GM23338 (cell line): Measurements from ENCODE around the gene ARMC9. TPM values are rescaled to one million over a fixed set of nuclear protein-coding genes. Genes with fewer than 3 reads are reported as not detected.

Experiments used
- ATAC-seq: fragments of 200-7000 bp; cut with Tn5 transposase; 3 replicates; pipeline ENCODE4 v1.9.1; 2020
- DNase-seq: peaks from one replicate; pipeline ENCODE4 v3.0.0-alpha.2; 2015; ENCODE audit warnings: low spot score
- H2AFZ ChIP-seq: fragments of 200-600 bp; sonication (generic); 2 replicates; pipeline ENCODE4 v1.8.0; 2016; ENCODE audit warnings: antibody characterized with exemption, mild to moderate bottlenecking, moderate library complexity
- H3F3A ChIP-seq: fragments of 200-600 bp; sonication (generic); replicated peaks from 2 replicates; pipeline ENCODE4 v1.8.0; 2017; ENCODE audit warnings: antibody characterized with exemption, mixed run types, low read depth
- H3K27ac ChIP-seq: fragments of 200-600 bp; sonication (generic); 2 replicates; pipeline ENCODE4 v1.6.1; 2016; ENCODE audit warnings: low read depth
- H3K27me3 ChIP-seq: fragments of 200-600 bp; sonication (generic); 2 replicates; pipeline ENCODE4 v1.8.0; 2016; ENCODE audit warnings: mild to moderate bottlenecking, mixed run types, moderate library complexity; ENCODE audit not compliant: insufficient read depth
- H3K36me3 ChIP-seq: fragments of 200-600 bp; sonication (generic); 2 replicates; pipeline ENCODE4 v1.8.0; 2016; ENCODE audit warnings: mild to moderate bottlenecking; ENCODE audit not compliant: insufficient read depth
- H3K4me1 ChIP-seq: fragments of 200-600 bp; sonication (generic); 2 replicates; pipeline ENCODE4 v1.8.0; 2016; ENCODE audit warnings: mild to moderate bottlenecking, moderate library complexity; ENCODE audit not compliant: insufficient read depth
- H3K4me2 ChIP-seq: fragments of 200-600 bp; sonication (generic); 2 replicates; pipeline ENCODE4 v1.7.1; 2017; ENCODE audit warnings: mixed run types
- H3K4me3 ChIP-seq: fragments of 200-600 bp; sonication (generic); 2 replicates; pipeline ENCODE4 v1.6.1; 2016; ENCODE audit warnings: mixed run types
- H3K79me2 ChIP-seq: fragments of 200-600 bp; sonication (generic); replicated peaks from 2 replicates; pipeline ENCODE4 v1.8.0; 2017; ENCODE audit warnings: mild to moderate bottlenecking; ENCODE audit not compliant: insufficient read depth
- H3K9me2 ChIP-seq: fragments of 200-600 bp; sonication (generic); 2 replicates; pipeline ENCODE4 v1.8.0; 2017; ENCODE audit not compliant: insufficient read depth
- H4K20me1 ChIP-seq: fragments of 200-600 bp; sonication (generic); replicated peaks from 2 replicates; pipeline ENCODE4 v1.8.0; 2017; ENCODE audit warnings: mild to moderate bottlenecking; ENCODE audit not compliant: insufficient read depth
- H3K27ac Mint-ChIP-seq: 2 replicates; pipeline ENCODE4 v1.8.0; 2020; ENCODE audit warnings: inconsistent platforms, mild to moderate bottlenecking, moderate library complexity, mixed read lengths
- H3K27me3 Mint-ChIP-seq: 3 replicates; pipeline ENCODE4 v1.8.0; 2022; ENCODE audit warnings: low read depth, mild to moderate bottlenecking, moderate library complexity, mixed read lengths, inconsistent platforms; ENCODE audit not compliant: insufficient read depth, poor library complexity
- H3K36me3 Mint-ChIP-seq: 3 replicates; pipeline ENCODE4 v1.8.0; 2021; ENCODE audit warnings: low read depth, mild to moderate bottlenecking, inconsistent platforms, moderate library complexity, mixed read lengths
- H3K4me1 Mint-ChIP-seq: 3 replicates; pipeline ENCODE4 v1.8.0; 2020; ENCODE audit warnings: mild to moderate bottlenecking, inconsistent platforms, mixed read lengths
- H3K4me3 Mint-ChIP-seq: 3 replicates; pipeline ENCODE4 v1.8.0; 2021; ENCODE audit warnings: moderate library complexity, mild to moderate bottlenecking, inconsistent platforms, mixed read lengths
- H3K9me3 Mint-ChIP-seq: 3 replicates; pipeline ENCODE4 v1.8.0; 2020; ENCODE audit warnings: moderate library complexity, mild to moderate bottlenecking, inconsistent platforms, mixed read lengths
- CREB1 ChIP-seq: fragments of 250-450 bp; sonication (Bioruptor Pico); IDR thresholded peaks from 2 replicates; pipeline ENCODE4 v1.5.0; 2020; ENCODE audit warnings: low read depth, mild to moderate bottlenecking, moderate library complexity
- EZH2 ChIP-seq: fragments of 200-600 bp; sonication (generic); IDR thresholded peaks from one replicate; pipeline ENCODE4 v1.8.0; 2017; ENCODE audit warnings: antibody characterized with exemption, mild to moderate bottlenecking, low read depth; ENCODE audit not compliant: unreplicated experiment
- EZH2phosphoT487 ChIP-seq: fragments of 200-600 bp; sonication (generic); IDR thresholded peaks from one replicate; pipeline ENCODE4 v1.8.1; 2018; ENCODE audit warnings: antibody characterized with exemption; ENCODE audit not compliant: unreplicated experiment
- JUNB ChIP-seq: IDR thresholded peaks from one replicate; pipeline ENCODE4 v1.6.1; 2016; ENCODE audit warnings: antibody characterized with exemption; ENCODE audit not compliant: unreplicated experiment
- NANOG ChIP-seq: IDR thresholded peaks from 2 replicates; pipeline ENCODE4 v1.6.1; 2016; ENCODE audit warnings: antibody characterized with exemption, borderline replicate concordance
- POLR2AphosphoS5 ChIP-seq: IDR thresholded peaks from 2 replicates; pipeline ENCODE4 v1.6.1; 2016; ENCODE audit warnings: antibody characterized with exemption, low read depth
- STAT1 ChIP-seq: IDR thresholded peaks from one replicate; pipeline ENCODE4 v1.6.1; 2016; ENCODE audit warnings: antibody characterized with exemption; ENCODE audit not compliant: unreplicated experiment
- ZNF114 ChIP-seq: fragments of 250-450 bp; sonication (Bioruptor Pico); IDR thresholded peaks from 2 replicates; pipeline ENCODE4 v1.5.0; 2020; ENCODE audit warnings: mild to moderate bottlenecking, moderate library complexity
- ZNF331 ChIP-seq: fragments of 250-450 bp; sonication (Bioruptor Pico); IDR thresholded peaks from 2 replicates; pipeline ENCODE4 v1.5.0; 2020; ENCODE audit warnings: low read depth, mild to moderate bottlenecking, moderate library complexity
- polyA plus RNA-seq: library from polyadenylated mRNA; unstranded; fragments of >200 nt; fragmentation: Nextera tagmentation; extraction: Ambion mirVana; gene quantifications from 2 replicates; pipeline ENCODE4 v1.2.1, GENCODE V29; 2016
- total RNA-seq: library from RNA; depleted of rRNA; stranded (reverse); fragments of >200 nt; shearing (Covaris generic); gene quantifications from 2 replicates; pipeline ENCODE4 v1.2.3, GENCODE V29; 2014
- TF ChIP-seq, protein P1 (sequence below): IDR thresholded peaks from 2 replicates; pipeline ENCODE4 v1.6.1; 2016; ENCODE audit warnings: antibody characterized with exemption
- TF ChIP-seq, protein P2 (sequence below): IDR thresholded peaks from one replicate; pipeline ENCODE4 v1.6.1; 2018; ENCODE audit warnings: antibody characterized with exemption; ENCODE audit not compliant: unreplicated experiment
- TF ChIP-seq, protein P3 (sequence below), 2 experiments: fragments of 200-600 bp in 1 of 2; sonication (generic) in 1 of 2; conservative IDR thresholded peaks; 2 replicates each; pipeline versions ENCODE4 v1.5.1 to v1.6.1; 2016 to 2017; ENCODE audit warnings: antibody characterized with exemption in 2 of 2, low read depth in 2 of 2, mild to moderate bottlenecking in 2 of 2, moderate library complexity in 1 of 2
- TF ChIP-seq, protein P4 (sequence below): fragments of 250-450 bp; sonication (Bioruptor Pico); IDR thresholded peaks from 2 replicates; pipeline ENCODE4 v1.5.0; 2020; ENCODE audit warnings: mild to moderate bottlenecking, moderate library complexity

The ARMC9 gene
- total and polyA plus RNA-seq, 2 experiments from 2014 or later, result 29.2 to 56.0 TPM

DNA sequence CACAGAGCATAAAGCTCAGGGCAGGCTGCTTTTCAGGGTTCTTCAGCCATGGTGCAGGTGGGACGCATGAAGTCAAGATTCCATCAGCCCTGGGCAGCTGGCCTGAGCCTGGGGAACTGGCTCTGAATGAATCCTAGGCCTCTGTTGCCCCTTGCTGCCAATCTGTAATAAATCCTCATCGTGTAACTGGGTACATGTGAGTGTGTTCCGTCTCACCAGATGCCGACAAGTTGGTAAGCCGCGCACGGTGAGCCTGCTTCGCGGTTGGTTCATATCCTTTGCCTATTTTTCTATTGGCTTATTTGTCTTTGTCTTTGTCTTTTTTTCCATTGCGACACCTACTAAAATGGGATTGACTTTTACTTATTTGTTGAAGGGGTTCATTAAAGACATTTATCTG, 224.7 kb downstream of the ARMC9 start:
- Histone ChIP-seq H4K20me1 (no peaks in the 10 kb centered on the region), H3K9me2 (peaks cover 9% of the 10 kb centered on the region; the same call in 1 of the 2 replicates), H3K4me1 (no peaks in the 10 kb centered on the region), H3K36me3 (no peaks in the 10 kb centered on the region), H3F3A (0 out of 2 replicates have a peak, but pooled peaks cover 6% of the 10 kb centered on the region), H3K79me2 (no peaks in the 10 kb centered on the region), H3K4me2 (no peak overlapping the region), H3K27ac (no peak overlapping the region), H3K4me3 (no peak overlapping the region), H2AFZ (no peak overlapping the region), H3K27me3 (no peaks in the 10 kb centered on the region)
- ATAC-seq (no peak), DNase-seq (no peak)
- Mint-ChIP-seq H3K4me1 (peaks cover 13% of the 10 kb centered on the region; the same call in 2 of the 3 replicates), H3K36me3 (peaks cover 3% of the 10 kb centered on the region; the same call in 1 of the 3 replicates), H3K27ac (no peak overlapping the region), H3K9me3 (no peaks in the 10 kb centered on the region), H3K4me3 (no peak overlapping the region), H3K27me3 (peaks cover 9% of the 10 kb centered on the region)
- TF ChIP-seq, protein P1, sequence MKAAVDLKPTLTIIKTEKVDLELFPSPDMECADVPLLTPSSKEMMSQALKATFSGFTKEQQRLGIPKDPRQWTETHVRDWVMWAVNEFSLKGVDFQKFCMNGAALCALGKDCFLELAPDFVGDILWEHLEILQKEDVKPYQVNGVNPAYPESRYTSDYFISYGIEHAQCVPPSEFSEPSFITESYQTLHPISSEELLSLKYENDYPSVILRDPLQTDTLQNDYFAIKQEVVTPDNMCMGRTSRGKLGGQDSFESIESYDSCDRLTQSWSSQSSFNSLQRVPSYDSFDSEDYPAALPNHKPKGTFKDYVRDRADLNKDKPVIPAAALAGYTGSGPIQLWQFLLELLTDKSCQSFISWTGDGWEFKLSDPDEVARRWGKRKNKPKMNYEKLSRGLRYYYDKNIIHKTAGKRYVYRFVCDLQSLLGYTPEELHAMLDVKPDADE, result no peak
- TF ChIP-seq, protein P2, sequence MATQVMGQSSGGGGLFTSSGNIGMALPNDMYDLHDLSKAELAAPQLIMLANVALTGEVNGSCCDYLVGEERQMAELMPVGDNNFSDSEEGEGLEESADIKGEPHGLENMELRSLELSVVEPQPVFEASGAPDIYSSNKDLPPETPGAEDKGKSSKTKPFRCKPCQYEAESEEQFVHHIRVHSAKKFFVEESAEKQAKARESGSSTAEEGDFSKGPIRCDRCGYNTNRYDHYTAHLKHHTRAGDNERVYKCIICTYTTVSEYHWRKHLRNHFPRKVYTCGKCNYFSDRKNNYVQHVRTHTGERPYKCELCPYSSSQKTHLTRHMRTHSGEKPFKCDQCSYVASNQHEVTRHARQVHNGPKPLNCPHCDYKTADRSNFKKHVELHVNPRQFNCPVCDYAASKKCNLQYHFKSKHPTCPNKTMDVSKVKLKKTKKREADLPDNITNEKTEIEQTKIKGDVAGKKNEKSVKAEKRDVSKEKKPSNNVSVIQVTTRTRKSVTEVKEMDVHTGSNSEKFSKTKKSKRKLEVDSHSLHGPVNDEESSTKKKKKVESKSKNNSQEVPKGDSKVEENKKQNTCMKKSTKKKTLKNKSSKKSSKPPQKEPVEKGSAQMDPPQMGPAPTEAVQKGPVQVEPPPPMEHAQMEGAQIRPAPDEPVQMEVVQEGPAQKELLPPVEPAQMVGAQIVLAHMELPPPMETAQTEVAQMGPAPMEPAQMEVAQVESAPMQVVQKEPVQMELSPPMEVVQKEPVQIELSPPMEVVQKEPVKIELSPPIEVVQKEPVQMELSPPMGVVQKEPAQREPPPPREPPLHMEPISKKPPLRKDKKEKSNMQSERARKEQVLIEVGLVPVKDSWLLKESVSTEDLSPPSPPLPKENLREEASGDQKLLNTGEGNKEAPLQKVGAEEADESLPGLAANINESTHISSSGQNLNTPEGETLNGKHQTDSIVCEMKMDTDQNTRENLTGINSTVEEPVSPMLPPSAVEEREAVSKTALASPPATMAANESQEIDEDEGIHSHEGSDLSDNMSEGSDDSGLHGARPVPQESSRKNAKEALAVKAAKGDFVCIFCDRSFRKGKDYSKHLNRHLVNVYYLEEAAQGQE, result no peak
- TF ChIP-seq, protein P3, sequence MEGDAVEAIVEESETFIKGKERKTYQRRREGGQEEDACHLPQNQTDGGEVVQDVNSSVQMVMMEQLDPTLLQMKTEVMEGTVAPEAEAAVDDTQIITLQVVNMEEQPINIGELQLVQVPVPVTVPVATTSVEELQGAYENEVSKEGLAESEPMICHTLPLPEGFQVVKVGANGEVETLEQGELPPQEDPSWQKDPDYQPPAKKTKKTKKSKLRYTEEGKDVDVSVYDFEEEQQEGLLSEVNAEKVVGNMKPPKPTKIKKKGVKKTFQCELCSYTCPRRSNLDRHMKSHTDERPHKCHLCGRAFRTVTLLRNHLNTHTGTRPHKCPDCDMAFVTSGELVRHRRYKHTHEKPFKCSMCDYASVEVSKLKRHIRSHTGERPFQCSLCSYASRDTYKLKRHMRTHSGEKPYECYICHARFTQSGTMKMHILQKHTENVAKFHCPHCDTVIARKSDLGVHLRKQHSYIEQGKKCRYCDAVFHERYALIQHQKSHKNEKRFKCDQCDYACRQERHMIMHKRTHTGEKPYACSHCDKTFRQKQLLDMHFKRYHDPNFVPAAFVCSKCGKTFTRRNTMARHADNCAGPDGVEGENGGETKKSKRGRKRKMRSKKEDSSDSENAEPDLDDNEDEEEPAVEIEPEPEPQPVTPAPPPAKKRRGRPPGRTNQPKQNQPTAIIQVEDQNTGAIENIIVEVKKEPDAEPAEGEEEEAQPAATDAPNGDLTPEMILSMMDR (conservative IDR thresholded peaks at IDR 0.05; ENCODE audit: low read depth in 2 of 2), result no peak
- TF ChIP-seq ZNF331 (CRISPR knock-in tag), result no peak
- TF ChIP-seq JUNB, result no peak
- TF ChIP-seq CREB1, result no peak
- TF ChIP-seq, protein P4, sequence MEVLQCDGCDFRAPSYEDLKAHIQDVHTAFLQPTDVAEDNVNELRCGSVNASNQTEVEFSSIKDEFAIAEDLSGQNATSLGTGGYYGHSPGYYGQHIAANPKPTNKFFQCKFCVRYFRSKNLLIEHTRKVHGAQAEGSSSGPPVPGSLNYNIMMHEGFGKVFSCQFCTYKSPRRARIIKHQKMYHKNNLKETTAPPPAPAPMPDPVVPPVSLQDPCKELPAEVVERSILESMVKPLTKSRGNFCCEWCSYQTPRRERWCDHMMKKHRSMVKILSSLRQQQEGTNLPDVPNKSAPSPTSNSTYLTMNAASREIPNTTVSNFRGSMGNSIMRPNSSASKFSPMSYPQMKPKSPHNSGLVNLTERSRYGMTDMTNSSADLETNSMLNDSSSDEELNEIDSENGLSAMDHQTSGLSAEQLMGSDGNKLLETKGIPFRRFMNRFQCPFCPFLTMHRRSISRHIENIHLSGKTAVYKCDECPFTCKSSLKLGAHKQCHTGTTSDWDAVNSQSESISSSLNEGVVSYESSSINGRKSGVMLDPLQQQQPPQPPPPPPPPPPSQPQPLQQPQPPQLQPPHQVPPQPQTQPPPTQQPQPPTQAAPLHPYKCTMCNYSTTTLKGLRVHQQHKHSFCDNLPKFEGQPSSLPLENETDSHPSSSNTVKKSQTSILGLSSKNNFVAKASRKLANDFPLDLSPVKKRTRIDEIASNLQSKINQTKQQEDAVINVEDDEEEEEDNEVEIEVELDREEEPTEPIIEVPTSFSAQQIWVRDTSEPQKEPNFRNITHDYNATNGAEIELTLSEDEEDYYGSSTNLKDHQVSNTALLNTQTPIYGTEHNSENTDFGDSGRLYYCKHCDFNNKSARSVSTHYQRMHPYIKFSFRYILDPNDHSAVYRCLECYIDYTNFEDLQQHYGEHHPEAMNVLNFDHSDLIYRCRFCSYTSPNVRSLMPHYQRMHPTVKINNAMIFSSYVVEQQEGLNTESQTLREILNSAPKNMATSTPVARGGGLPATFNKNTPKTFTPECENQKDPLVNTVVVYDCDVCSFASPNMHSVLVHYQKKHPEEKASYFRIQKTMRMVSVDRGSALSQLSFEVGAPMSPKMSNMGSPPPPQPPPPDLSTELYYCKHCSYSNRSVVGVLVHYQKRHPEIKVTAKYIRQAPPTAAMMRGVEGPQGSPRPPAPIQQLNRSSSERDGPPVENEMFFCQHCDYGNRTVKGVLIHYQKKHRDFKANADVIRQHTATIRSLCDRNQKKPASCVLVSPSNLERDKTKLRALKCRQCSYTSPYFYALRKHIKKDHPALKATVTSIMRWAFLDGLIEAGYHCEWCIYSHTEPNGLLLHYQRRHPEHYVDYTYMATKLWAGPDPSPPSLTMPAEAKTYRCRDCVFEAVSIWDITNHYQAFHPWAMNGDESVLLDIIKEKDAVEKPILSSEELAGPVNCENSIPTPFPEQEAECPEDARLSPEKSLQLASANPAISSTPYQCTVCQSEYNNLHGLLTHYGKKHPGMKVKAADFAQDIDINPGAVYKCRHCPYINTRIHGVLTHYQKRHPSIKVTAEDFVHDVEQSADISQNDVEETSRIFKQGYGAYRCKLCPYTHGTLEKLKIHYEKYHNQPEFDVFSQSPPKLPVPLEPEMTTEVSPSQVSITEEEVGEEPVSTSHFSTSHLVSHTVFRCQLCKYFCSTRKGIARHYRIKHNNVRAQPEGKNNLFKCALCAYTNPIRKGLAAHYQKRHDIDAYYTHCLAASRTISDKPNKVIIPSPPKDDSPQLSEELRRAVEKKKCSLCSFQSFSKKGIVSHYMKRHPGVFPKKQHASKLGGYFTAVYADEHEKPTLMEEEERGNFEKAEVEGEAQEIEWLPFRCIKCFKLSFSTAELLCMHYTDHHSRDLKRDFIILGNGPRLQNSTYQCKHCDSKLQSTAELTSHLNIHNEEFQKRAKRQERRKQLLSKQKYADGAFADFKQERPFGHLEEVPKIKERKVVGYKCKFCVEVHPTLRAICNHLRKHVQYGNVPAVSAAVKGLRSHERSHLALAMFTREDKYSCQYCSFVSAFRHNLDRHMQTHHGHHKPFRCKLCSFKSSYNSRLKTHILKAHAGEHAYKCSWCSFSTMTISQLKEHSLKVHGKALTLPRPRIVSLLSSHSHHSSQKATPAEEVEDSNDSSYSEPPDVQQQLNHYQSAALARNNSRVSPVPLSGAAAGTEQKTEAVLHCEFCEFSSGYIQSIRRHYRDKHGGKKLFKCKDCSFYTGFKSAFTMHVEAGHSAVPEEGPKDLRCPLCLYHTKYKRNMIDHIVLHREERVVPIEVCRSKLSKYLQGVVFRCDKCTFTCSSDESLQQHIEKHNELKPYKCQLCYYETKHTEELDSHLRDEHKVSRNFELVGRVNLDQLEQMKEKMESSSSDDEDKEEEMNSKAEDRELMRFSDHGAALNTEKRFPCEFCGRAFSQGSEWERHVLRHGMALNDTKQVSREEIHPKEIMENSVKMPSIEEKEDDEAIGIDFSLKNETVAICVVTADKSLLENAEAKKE, result no peak
- no peak for TF ChIP-seq EZH2phosphoT487
- no peak for TF ChIP-seq NANOG
- no peak for TF ChIP-seq POLR2AphosphoS5
- no peak for TF ChIP-seq STAT1
- TF ChIP-seq ZNF114 (CRISPR knock-in tag), result no peak
- no peak for TF ChIP-seq EZH2
